Gastroesophageal sphincter (tissue), 2 donors: ENCODE data around the gene DNM3.

Experiments used
- POLR2A ChIP-seq, 2 donors: fragments of 450-650 bp; IDR thresholded peaks; one replicate each; pipeline ENCODE4 v1.6.1; 2017; ENCODE audit warnings: antibody characterized with exemption in 2 of 2, mild to moderate bottlenecking in 2 of 2, moderate library complexity in 1 of 2
- POLR2AphosphoS5 ChIP-seq: sonication (generic); formaldehyde crosslinking; IDR thresholded peaks from one replicate; pipeline ENCODE4 v1.6.1; 2017; ENCODE audit warnings: antibody characterized with exemption

DNA sequence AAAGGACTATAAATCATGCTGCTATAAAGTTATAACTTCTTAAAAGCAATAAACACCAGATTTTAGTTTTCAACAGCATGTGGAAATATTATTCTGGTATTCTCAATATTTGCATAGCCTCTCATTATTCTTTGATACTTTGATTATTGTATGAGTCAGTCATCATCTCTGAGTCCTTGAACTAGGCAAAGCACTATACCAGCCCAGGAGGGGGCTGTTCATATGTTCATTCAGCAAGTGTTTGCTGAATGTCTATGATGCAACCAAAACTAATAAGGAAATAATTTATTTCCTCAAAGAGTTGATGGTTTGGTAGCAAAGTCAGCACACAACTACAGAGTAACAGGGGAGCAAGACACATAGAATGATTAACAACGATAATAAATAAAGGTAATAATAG is 403.6 kb downstream of the DNM3 start:
- TF ChIP-seq POLR2AphosphoS5 (no peak), POLR2A (IDR thresholded peaks at IDR 0.05) (no peak)
